OCI-LY1 (cell line): Measurements from ENCODE around the gene MRAS.

Experiments
- H2AFZ ChIP-seq: fragments of 200-600 bp; sonication (generic), shearing (Covaris generic); 2 replicates; pipeline ENCODE4 v1.6.0; 2014; ENCODE audit warnings: antibody characterized with exemption, mild to moderate bottlenecking, low read length
- H3F3A ChIP-seq: fragments of 200-600 bp; sonication (generic), shearing (Covaris generic); 2 replicates; pipeline ENCODE4 v1.6.0; 2014; ENCODE audit warnings: mild to moderate bottlenecking, antibody characterized with exemption, low read length, moderate library complexity; ENCODE audit not compliant: insufficient read depth
- H3K27ac ChIP-seq: fragments of 200-600 bp; sonication (generic); 2 replicates; pipeline ENCODE4 v1.5.1; 2014; ENCODE audit warnings: low read length, mixed run types, mild to moderate bottlenecking, low read depth; ENCODE audit not compliant: poor library complexity, severe bottlenecking
- H3K27me3 ChIP-seq: fragments of 200-600 bp; sonication (generic); 2 replicates; pipeline ENCODE4 v1.6.0; 2014; ENCODE audit warnings: antibody characterized with exemption, mild to moderate bottlenecking, low read length, moderate library complexity; ENCODE audit not compliant: insufficient read depth
- H3K36me3 ChIP-seq: fragments of 200-600 bp; sonication (generic); 2 replicates; pipeline ENCODE4 v1.6.1; 2014; ENCODE audit warnings: mild to moderate bottlenecking, antibody characterized with exemption, low read length, moderate library complexity, mixed read lengths; ENCODE audit not compliant: insufficient read depth
- H3K4me1 ChIP-seq: fragments of 200-600 bp; sonication (generic); 2 replicates; pipeline ENCODE4 v1.5.1; 2014; ENCODE audit warnings: mild to moderate bottlenecking, low read length, moderate library complexity; ENCODE audit not compliant: insufficient read depth, severe bottlenecking
- H3K4me2 ChIP-seq: fragments of 200-600 bp; sonication (generic), shearing (Covaris generic); 2 replicates; pipeline ENCODE4 v1.6.1; 2014; ENCODE audit warnings: low read length
- H3K4me3 ChIP-seq: fragments of 200-600 bp; sonication (generic); 2 replicates; pipeline ENCODE4 v1.5.1; 2014; ENCODE audit warnings: low read length, low read depth, mild to moderate bottlenecking, mixed read lengths; ENCODE audit not compliant: poor library complexity, severe bottlenecking
- H3K79me2 ChIP-seq: fragments of 200-600 bp; shearing (Covaris generic); 2 replicates; pipeline ENCODE4 v1.6.1; 2016; ENCODE audit warnings: mixed run types, low read length, mixed read lengths; ENCODE audit not compliant: insufficient read depth
- H3K9ac ChIP-seq: fragments of 200-600 bp; sonication (generic), shearing (Covaris generic); 2 replicates; pipeline ENCODE4 v1.6.1; 2014; ENCODE audit warnings: mild to moderate bottlenecking, low read length, mixed read lengths
- H3K9me2 ChIP-seq: fragments of 200-600 bp; sonication (generic), shearing (Covaris generic); 2 replicates; pipeline ENCODE4 v1.6.1; 2014; ENCODE audit warnings: low read depth, mild to moderate bottlenecking, low read length, mixed read lengths
- H3K9me3 ChIP-seq: fragments of 200-600 bp; shearing (Covaris generic); 2 replicates; pipeline ENCODE4 v1.6.1; 2014; ENCODE audit warnings: low read length, mixed read lengths
- H4K20me1 ChIP-seq: fragments of 200-600 bp; sonication (generic), shearing (Covaris generic); 2 replicates; pipeline ENCODE4 v1.6.0; 2016; ENCODE audit warnings: mild to moderate bottlenecking, low read length; ENCODE audit not compliant: insufficient read depth
- EZH2 ChIP-seq: fragments of 200-600 bp; sonication (generic), shearing (Covaris generic); IDR thresholded peaks from 2 replicates; pipeline ENCODE4 v1.8.0; 2017; ENCODE audit warnings: borderline replicate concordance, mixed run types, mild to moderate bottlenecking, antibody characterized with exemption, low read length, moderate library complexity, mixed read lengths
- TF ChIP-seq, protein P1 (sequence below): fragments of 200-600 bp; sonication (generic), shearing (Covaris generic); IDR thresholded peaks from 2 replicates; pipeline ENCODE4 v1.5.1; 2017; ENCODE audit warnings: mild to moderate bottlenecking, antibody characterized with exemption, low read length, moderate library complexity, mixed read lengths

MRAS gene

DNA sequence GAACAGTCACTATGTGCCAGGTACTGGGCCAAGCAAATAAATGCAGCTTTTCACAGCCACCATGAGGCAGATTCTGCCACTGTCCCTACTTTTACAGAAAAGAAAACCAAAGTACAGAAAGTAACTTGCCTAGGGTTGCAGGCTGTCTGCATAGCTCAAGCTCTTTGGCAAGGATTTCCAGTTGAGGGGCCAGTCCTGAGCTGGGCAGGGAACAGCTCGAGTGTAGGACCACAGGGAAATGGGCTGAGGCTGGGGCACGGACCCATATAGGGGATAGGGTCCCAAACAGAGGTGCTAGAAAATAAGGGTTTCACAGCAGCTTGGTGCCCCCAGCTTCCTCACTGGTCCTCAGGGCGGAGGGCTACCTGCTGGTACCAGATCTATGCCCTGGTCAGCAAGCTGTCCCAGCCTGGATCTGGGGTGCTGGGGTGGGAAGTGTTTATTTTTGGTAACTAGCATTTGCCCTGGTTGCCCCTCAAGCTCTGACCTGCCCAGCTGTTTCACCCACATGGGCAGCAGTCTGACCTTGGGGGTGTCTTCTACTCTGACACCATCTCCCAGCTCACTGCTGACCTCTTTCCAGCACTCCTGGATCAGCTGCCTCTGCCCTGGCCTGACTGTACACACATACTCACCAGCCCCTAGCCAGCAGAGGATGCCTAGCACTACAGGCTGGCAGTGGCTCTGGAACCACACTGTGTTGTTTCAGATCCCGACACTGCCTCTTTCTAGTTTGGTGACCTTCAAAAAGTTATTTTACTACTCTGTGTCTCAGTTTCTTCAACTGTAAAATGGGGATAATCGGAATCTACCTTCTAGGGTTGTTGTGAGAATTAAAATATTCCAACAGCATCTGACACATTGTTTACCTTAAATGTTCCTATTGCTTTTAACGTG is 16.2 kb downstream of the MRAS start:
- Histone ChIP-seq H3K79me2 (no peaks in the 10 kb centered on the region), H3K36me3 (no peaks in the 10 kb centered on the region), H3K4me3 (no peak overlapping the region), H3K9ac (no peak overlapping the region), H4K20me1 (no peaks in the 10 kb centered on the region), H2AFZ (no peak overlapping the region), H3K9me2 (no peaks in the 10 kb centered on the region), H3K4me2 (no peak overlapping the region), H3K9me3 (no peaks in the 10 kb centered on the region), H3K27ac (no peak overlapping the region), H3K4me1 (peaks cover 3% of the 10 kb centered on the region), H3K27me3 (peaks cover 4% of the 10 kb centered on the region; the same call in 1 of the 2 replicates), H3F3A (no peaks in the 10 kb centered on the region)
- no peak for TF ChIP-seq EZH2
- TF ChIP-seq, protein P1, sequence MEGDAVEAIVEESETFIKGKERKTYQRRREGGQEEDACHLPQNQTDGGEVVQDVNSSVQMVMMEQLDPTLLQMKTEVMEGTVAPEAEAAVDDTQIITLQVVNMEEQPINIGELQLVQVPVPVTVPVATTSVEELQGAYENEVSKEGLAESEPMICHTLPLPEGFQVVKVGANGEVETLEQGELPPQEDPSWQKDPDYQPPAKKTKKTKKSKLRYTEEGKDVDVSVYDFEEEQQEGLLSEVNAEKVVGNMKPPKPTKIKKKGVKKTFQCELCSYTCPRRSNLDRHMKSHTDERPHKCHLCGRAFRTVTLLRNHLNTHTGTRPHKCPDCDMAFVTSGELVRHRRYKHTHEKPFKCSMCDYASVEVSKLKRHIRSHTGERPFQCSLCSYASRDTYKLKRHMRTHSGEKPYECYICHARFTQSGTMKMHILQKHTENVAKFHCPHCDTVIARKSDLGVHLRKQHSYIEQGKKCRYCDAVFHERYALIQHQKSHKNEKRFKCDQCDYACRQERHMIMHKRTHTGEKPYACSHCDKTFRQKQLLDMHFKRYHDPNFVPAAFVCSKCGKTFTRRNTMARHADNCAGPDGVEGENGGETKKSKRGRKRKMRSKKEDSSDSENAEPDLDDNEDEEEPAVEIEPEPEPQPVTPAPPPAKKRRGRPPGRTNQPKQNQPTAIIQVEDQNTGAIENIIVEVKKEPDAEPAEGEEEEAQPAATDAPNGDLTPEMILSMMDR, result no peak

DNA sequence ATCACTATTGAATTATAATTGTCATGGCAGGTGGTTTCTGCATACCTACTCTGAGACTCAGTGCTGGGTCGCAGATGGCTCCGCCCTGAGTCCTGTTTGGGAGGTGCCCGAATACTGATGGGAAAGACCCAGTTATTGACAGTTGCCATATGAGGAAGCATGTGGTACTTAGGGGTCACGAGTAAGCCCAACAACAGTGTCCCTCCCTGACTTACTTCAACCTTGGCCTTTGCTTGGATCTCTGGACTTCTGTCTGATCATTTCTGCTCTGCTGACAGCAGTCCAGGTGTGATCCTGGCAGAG is 16.8 kb downstream of the MRAS start:
- H3K9ac ChIP-seq, result no peak overlapping the region
- H3K79me2 ChIP-seq, result no peaks in the 10 kb centered on the region
- H3K9me3 ChIP-seq, result no peaks in the 10 kb centered on the region
- no peaks in the 10 kb centered on the region for H3K36me3 ChIP-seq
- H4K20me1 ChIP-seq, result no peaks in the 10 kb centered on the region
- no peak overlapping the region for H2AFZ ChIP-seq
- peaks cover 3% of the 10 kb centered on the region for H3K4me1 ChIP-seq
- H3K4me3 ChIP-seq, result no peak overlapping the region
- H3F3A ChIP-seq, result no peaks in the 10 kb centered on the region
- H3K27ac ChIP-seq, result no peak overlapping the region
- H3K9me2 ChIP-seq, result no peaks in the 10 kb centered on the region
- no peak overlapping the region for H3K4me2 ChIP-seq
- TF ChIP-seq, protein P1, result no peak
- TF ChIP-seq EZH2, result no peak
- peaks cover 4% of the 10 kb centered on the region; the same call in 1 of the 2 replicates for H3K27me3 ChIP-seq

DNA sequence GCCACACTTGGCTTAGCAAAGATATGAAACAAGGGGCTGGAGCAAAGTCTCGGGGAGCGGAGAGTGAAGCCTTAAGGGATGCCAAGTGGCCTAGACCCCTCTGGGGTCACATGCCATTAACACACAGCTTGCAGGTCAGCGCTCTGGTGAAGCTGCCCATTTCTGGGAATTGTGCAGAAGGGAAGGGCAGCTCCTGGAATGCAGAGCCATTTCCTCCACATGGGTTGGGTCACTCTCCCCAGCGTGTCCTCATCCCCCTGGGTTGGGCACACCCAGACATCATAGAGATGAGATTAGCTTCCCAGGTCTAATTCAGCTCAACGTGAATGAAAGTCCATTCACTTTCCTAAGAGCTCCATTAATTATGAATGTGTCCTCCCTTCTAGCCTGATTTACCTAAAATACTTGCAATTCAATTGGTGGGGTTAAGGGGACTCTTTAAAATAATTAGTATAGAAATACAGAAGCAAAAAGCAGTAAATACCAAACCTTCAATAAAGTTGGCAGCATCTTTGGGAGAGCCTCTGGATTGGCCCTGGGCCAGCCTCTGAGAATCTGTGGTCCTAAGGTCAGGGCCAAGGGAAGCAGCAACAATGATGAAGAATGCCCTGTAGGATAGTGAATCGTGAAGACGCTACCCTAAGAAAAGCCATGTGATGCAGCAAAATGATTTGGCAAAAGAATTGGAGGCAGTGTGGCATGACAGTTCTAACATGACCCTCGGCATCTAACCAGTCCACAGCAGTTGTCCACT is 17.8 kb downstream of the MRAS start:
- TF ChIP-seq, protein P1, result no peak
- no peak for TF ChIP-seq EZH2
- no peak overlapping the region for H3K27ac ChIP-seq
- H3F3A ChIP-seq, result no peaks in the 10 kb centered on the region
- peaks cover 4% of the 10 kb centered on the region for H3K4me1 ChIP-seq
- no peaks in the 10 kb centered on the region for H3K9me2 ChIP-seq
- H3K4me3 ChIP-seq, result no peak overlapping the region
- H4K20me1 ChIP-seq, result no peaks in the 10 kb centered on the region
- no peak overlapping the region for H3K9ac ChIP-seq
- H3K79me2 ChIP-seq, result no peaks in the 10 kb centered on the region
- H3K36me3 ChIP-seq, result no peaks in the 10 kb centered on the region
- H3K4me2 ChIP-seq, result no peak overlapping the region
- H3K9me3 ChIP-seq, result no peaks in the 10 kb centered on the region
- H3K27me3 ChIP-seq, result peaks cover 4% of the 10 kb centered on the region; the same call in 1 of the 2 replicates
- no peak overlapping the region for H2AFZ ChIP-seq
